Mesenchymal stem cell (in vitro differentiated cells and primary cell): ENCODE data around the gene ATP5ME.

Source experiments
- DNase-seq: peaks from one replicate; pipeline ENCODE4 v3.0.0-alpha.2; 2013
- H2AFZ ChIP-seq: one replicate; pipeline ENCODE4 v1.6.1; 2013; ENCODE audit warnings: low read depth, mild to moderate bottlenecking, control low read depth, inconsistent platforms, low read length, moderate library complexity
- H2AK5ac ChIP-seq: 2 replicates; pipeline ENCODE4 v1.6.1; 2013; ENCODE audit warnings: low read length, moderate library complexity, mild to moderate bottlenecking, inconsistent platforms; ENCODE audit not compliant: severe bottlenecking
- H2BK120ac ChIP-seq: one replicate; pipeline ENCODE4 v1.6.1; 2013; ENCODE audit warnings: low read depth, mild to moderate bottlenecking, inconsistent platforms, low read length, moderate library complexity
- H2BK12ac ChIP-seq, 2 experiments: one replicate each; pipeline ENCODE4 v1.6.1; 2013; ENCODE audit warnings: inconsistent platforms in 2 of 2, low read length in 2 of 2, mild to moderate bottlenecking in 2 of 2, moderate library complexity in 2 of 2, control low read depth in 1 of 2
- H2BK15ac ChIP-seq: one replicate; pipeline ENCODE4 v1.6.1; 2013; ENCODE audit warnings: mild to moderate bottlenecking, low read depth, inconsistent platforms; ENCODE audit not compliant: poor library complexity, severe bottlenecking
- H2BK5ac ChIP-seq: 2 replicates; pipeline ENCODE4 v1.6.1; 2013; ENCODE audit warnings: low read depth, mild to moderate bottlenecking, low read length, control low read depth, inconsistent platforms; ENCODE audit not compliant: poor library complexity, severe bottlenecking
- H3K14ac ChIP-seq, 2 experiments: one replicate each; pipeline ENCODE4 v1.6.1; 2013; ENCODE audit warnings: inconsistent platforms in 2 of 2, low read length in 2 of 2, control low read depth in 1 of 2, mild to moderate bottlenecking in 1 of 2, moderate library complexity in 1 of 2
- H3K18ac ChIP-seq, 2 experiments: one replicate each; pipeline ENCODE4 v1.6.1; 2013; ENCODE audit warnings: inconsistent platforms in 2 of 2, low read length in 2 of 2, control low read depth in 1 of 2, low read depth in 1 of 2, mild to moderate bottlenecking in 1 of 2
- H3K23ac ChIP-seq, 2 experiments: one replicate each; pipeline ENCODE4 v1.6.1; 2013; ENCODE audit warnings: inconsistent platforms in 2 of 2, low read length in 2 of 2, mild to moderate bottlenecking in 2 of 2, moderate library complexity in 2 of 2, control low read depth in 1 of 2
- H3K27ac ChIP-seq: 2 replicates; pipeline ENCODE4 v1.5.1; 2013; ENCODE audit warnings: mild to moderate bottlenecking, moderate library complexity, low read length, control low read depth, inconsistent platforms; ENCODE audit not compliant: poor library complexity, severe bottlenecking
- H3K27me3 ChIP-seq, 2 experiments: 2 replicates each; pipeline versions ENCODE4 v1.6.1 to v1.7.0; 2013; ENCODE audit warnings: low read length in 2 of 2, mild to moderate bottlenecking in 2 of 2, moderate library complexity in 2 of 2, control low read depth in 1 of 2, inconsistent platforms in 1 of 2; ENCODE audit not compliant: control insufficient read depth in 1 of 2, insufficient read depth in 1 of 2
- H3K36me3 ChIP-seq, 2 experiments: 2 replicates each; pipeline versions ENCODE4 v1.6.1 to v1.7.0; 2013; ENCODE audit warnings: low read length in 2 of 2, control low read depth in 1 of 2, inconsistent platforms in 1 of 2, low read depth in 1 of 2, mild to moderate bottlenecking in 1 of 2; ENCODE audit not compliant: insufficient read depth in 2 of 2, control insufficient read depth in 1 of 2
- H3K4ac ChIP-seq, 2 experiments: one replicate each; pipeline ENCODE4 v1.6.1; 2013; ENCODE audit warnings: inconsistent platforms in 2 of 2, low read length in 2 of 2, mild to moderate bottlenecking in 2 of 2, moderate library complexity in 2 of 2, control low read depth in 1 of 2, low read depth in 1 of 2
- H3K4me1 ChIP-seq: 2 replicates; pipeline ENCODE4 v1.6.1; 2013; ENCODE audit warnings: low read depth, low read length, control low read depth; ENCODE audit not compliant: control insufficient read depth, insufficient read depth
- H3K4me2 ChIP-seq: 2 replicates; pipeline ENCODE4 v1.6.1; 2013; ENCODE audit warnings: low read length, mild to moderate bottlenecking, inconsistent platforms; ENCODE audit not compliant: poor library complexity, severe bottlenecking
- H3K4me3 ChIP-seq, 2 experiments: 2 replicates each; pipeline versions ENCODE4 v1.5.1 to v1.7.0; 2013; ENCODE audit warnings: low read length in 2 of 2, mild to moderate bottlenecking in 2 of 2, control low read depth in 1 of 2, low read depth in 1 of 2; ENCODE audit not compliant: insufficient read depth in 1 of 2
- H3K79me1 ChIP-seq: replicated peaks from 2 replicates; pipeline ENCODE4 v1.6.1; 2013; ENCODE audit warnings: mild to moderate bottlenecking, control low read depth, low read length, inconsistent platforms; ENCODE audit not compliant: poor library complexity, severe bottlenecking
- H3K9ac ChIP-seq: 2 replicates; pipeline ENCODE4 v1.7.0; 2013; ENCODE audit warnings: mild to moderate bottlenecking, low read length, moderate library complexity
- H3K9me3 ChIP-seq: 2 replicates; pipeline ENCODE4 v1.7.0; 2013; ENCODE audit warnings: mild to moderate bottlenecking, low read length; ENCODE audit not compliant: control insufficient read depth
- H4K8ac ChIP-seq: one replicate; pipeline ENCODE4 v1.6.1; 2013; ENCODE audit warnings: inconsistent platforms, mild to moderate bottlenecking, low read length, moderate library complexity
- H4K91ac ChIP-seq: one replicate; pipeline ENCODE4 v1.6.1; 2013; ENCODE audit warnings: mild to moderate bottlenecking, low read length, inconsistent platforms
- WGBS: methylation state at CpG from one replicate; pipeline ENCODE4 v1.1.7; 2013; ENCODE audit warnings: mixed read lengths; 5-methylcytosine and 5-hydroxymethylcytosine counted together

The ATP5ME gene

GRCh38 chr4:703336-704197 is 29.5 kb upstream of the ATP5ME start:
- Histone ChIP-seq H2BK15ac (no peak overlapping the region), H3K27me3 (peaks cover 0 to 15% of the 10 kb centered on the region in 2 experiments), H3K79me1 (peaks cover 3% of the 10 kb centered on the region), H2BK12ac (no peak overlapping the region), H2AK5ac (no peak overlapping the region), H3K23ac (no peak overlapping the region), H3K4me1 (peaks cover 26% of the 10 kb centered on the region), H2BK5ac (no peak overlapping the region), H3K4ac (no peak overlapping the region), H4K91ac (peak overlapping the region; percentile 71), H2BK120ac (no peak overlapping the region), H2AFZ (no peak overlapping the region), H3K9ac (no peak overlapping the region), H3K14ac (no peak overlapping the region), H3K9me3 (no peaks in the 10 kb centered on the region), H3K36me3 (peaks cover 0 to 6% of the 10 kb centered on the region in 2 experiments), H3K18ac (no peak overlapping the region), H4K8ac (no peak overlapping the region), H3K4me2 (no peak overlapping the region), H3K27ac (no peak overlapping the region), H3K4me3 (no peak overlapping the region)
- no peak for DNase-seq
- 93% methylated on average over 9 of the region's 10 CpGs for WGBS

- no peak overlapping the region for H2BK15ac ChIP-seq
These were observed 28.6 kb upstream of the ATP5ME start for GRCh38 chr4:702618-703048.

GRCh38 chr4:700587-701264 is 26.6 kb upstream of the ATP5ME start:
- Histone ChIP-seq H3K27me3 (peaks cover 0 to 15% of the 10 kb centered on the region in 2 experiments), H3K4me1 (peaks cover 8% of the 10 kb centered on the region), H2BK5ac (no peak overlapping the region), H3K4me2 (no peak overlapping the region), H4K8ac (no peak overlapping the region), H3K18ac (no peak overlapping the region), H2BK15ac (no peak overlapping the region), H2BK120ac (no peak overlapping the region), H2BK12ac (no peak overlapping the region), H3K36me3 (no peaks in the 10 kb centered on the region), H3K9me3 (no peaks in the 10 kb centered on the region), H3K27ac (no peak overlapping the region), H2AK5ac (no peak overlapping the region), H3K14ac (no peak overlapping the region), H4K91ac (no peak overlapping the region), H3K23ac (no peak overlapping the region), H3K79me1 (peaks cover 3% of the 10 kb centered on the region), H3K4me3 (no peak overlapping the region), H2AFZ (no peak overlapping the region), H3K4ac (no peak overlapping the region), H3K9ac (no peak overlapping the region)
- WGBS = 91% methylated on average over 16 of the region's 16 CpGs
- DNase-seq = no peak

More at GRCh38 chr4:702618-703048, 28.6 kb upstream of the ATP5ME start:
- WGBS = 73% methylated on average over 7 of the region's 7 CpGs
- Histone ChIP-seq H3K4ac (no peak overlapping the region), H3K4me1 (peaks cover 19% of the 10 kb centered on the region), H2BK12ac (no peak overlapping the region), H3K18ac (no peak overlapping the region), H3K79me1 (peaks cover 3% of the 10 kb centered on the region), H3K36me3 (no peaks in the 10 kb centered on the region), H3K4me3 (no peak overlapping the region), H3K9ac (no peak overlapping the region), H3K23ac (no peak overlapping the region), H2BK5ac (no peak overlapping the region), H3K27me3 (peaks cover 0 to 15% of the 10 kb centered on the region in 2 experiments), H4K8ac (no peak overlapping the region), H2AFZ (no peak overlapping the region), H3K9me3 (no peaks in the 10 kb centered on the region), H3K27ac (no peak overlapping the region), H2AK5ac (no peak overlapping the region), H4K91ac (peak overlapping the region; percentile 20), H2BK120ac (no peak overlapping the region), H3K14ac (no peak overlapping the region), H3K4me2 (no peak overlapping the region)
- DNase-seq = no peak
